Astrocyte (in vitro differentiated cells and primary cell): ENCODE measurements around the gene BSND. TPM values are rescaled to one million over a fixed set of nuclear protein-coding genes. Genes with fewer than 3 reads are reported as not detected.
"Not testable (repeated sequence)": the region's sequence is repeated elsewhere in the genome, so short reads cannot be mapped to it uniquely, and the experiment has no call there.

Experiments used
- DNase-seq: peaks from one replicate; pipeline ENCODE4 v3.0.0-alpha.2; 2010; ENCODE audit warnings: low read depth
- FAIRE-seq: peaks from 2 replicates; lab custom pipeline; 2011; peaks lifted over from hg19 to GRCh38; lab: Jason Lieb, UNC
- H2AFZ ChIP-seq: 2 replicates; pipeline ENCODE4 v1.6.0; 2012; ENCODE audit warnings: low read depth, low read length, inconsistent platforms
- H3K27ac ChIP-seq: 2 replicates; pipeline ENCODE4 v1.5.1; 2011; ENCODE audit warnings: low read depth, low read length, inconsistent platforms
- H3K27me3 ChIP-seq: 2 replicates; pipeline ENCODE4 v1.6.0; 2011; ENCODE audit warnings: low read length, inconsistent platforms; ENCODE audit not compliant: insufficient read depth
- H3K36me3 ChIP-seq: 2 replicates; pipeline ENCODE4 v1.5.1; 2011; ENCODE audit warnings: low read length, inconsistent platforms; ENCODE audit not compliant: insufficient read depth
- H3K4me1 ChIP-seq: 2 replicates; pipeline ENCODE4 v1.5.1; 2011; ENCODE audit warnings: low read length, inconsistent platforms; ENCODE audit not compliant: insufficient read depth
- H3K4me2 ChIP-seq: 2 replicates; pipeline ENCODE4 v1.6.0; 2012; ENCODE audit warnings: low read length, inconsistent platforms
- H3K4me3 ChIP-seq: 2 replicates; pipeline ENCODE4 v1.5.1; 2011; ENCODE audit warnings: low read depth, mild to moderate bottlenecking, low read length, inconsistent platforms; ENCODE audit not compliant: insufficient read depth
- H3K79me2 ChIP-seq: 2 replicates; pipeline ENCODE4 v1.6.0; 2012; ENCODE audit warnings: mild to moderate bottlenecking, low read length, inconsistent platforms; ENCODE audit not compliant: insufficient read depth
- H3K9ac ChIP-seq: 2 replicates; pipeline ENCODE4 v1.6.0; 2012; ENCODE audit warnings: mild to moderate bottlenecking, low read length, inconsistent platforms
- H3K9me3 ChIP-seq: 2 replicates; pipeline ENCODE4 v1.5.1; 2012; ENCODE audit warnings: low read depth, mild to moderate bottlenecking, low read length, inconsistent platforms; ENCODE audit not compliant: insufficient read depth
- H4K20me1 ChIP-seq: 2 replicates; pipeline ENCODE4 v1.6.0; 2012; ENCODE audit warnings: low read length, inconsistent platforms; ENCODE audit not compliant: insufficient read depth
- H3K27ac Mint-ChIP-seq: one replicate; pipeline ENCODE4 v1.8.0; 2021; ENCODE audit warnings: mild to moderate bottlenecking, mixed read lengths; ENCODE audit not compliant: unreplicated experiment
- H3K27me3 Mint-ChIP-seq: one replicate; pipeline ENCODE4 v1.8.0; 2021; ENCODE audit warnings: low read depth, mixed read lengths; ENCODE audit not compliant: unreplicated experiment
- H3K36me3 Mint-ChIP-seq: one replicate; pipeline ENCODE4 v1.8.0; 2021; ENCODE audit warnings: low read depth, mixed read lengths; ENCODE audit not compliant: unreplicated experiment
- H3K4me1 Mint-ChIP-seq: one replicate; pipeline ENCODE4 v1.8.0; 2021; ENCODE audit warnings: low read depth, mixed read lengths; ENCODE audit not compliant: unreplicated experiment
- H3K4me3 Mint-ChIP-seq: one replicate; pipeline ENCODE4 v1.8.0; 2021; ENCODE audit warnings: mild to moderate bottlenecking, moderate library complexity, mixed read lengths; ENCODE audit not compliant: unreplicated experiment
- H3K9me3 Mint-ChIP-seq: one replicate; pipeline ENCODE4 v1.8.0; 2021; ENCODE audit warnings: mild to moderate bottlenecking, mixed read lengths; ENCODE audit not compliant: unreplicated experiment
- CTCF ChIP-seq: IDR thresholded peaks from 2 replicates; pipeline ENCODE4 v1.5.1; 2011; ENCODE audit warnings: low read depth, mild to moderate bottlenecking, inconsistent platforms, low read length, moderate library complexity; ENCODE audit not compliant: insufficient read depth
- EZH2 ChIP-seq: IDR thresholded peaks from 2 replicates; pipeline ENCODE4 v1.6.1; 2012; ENCODE audit warnings: mild to moderate bottlenecking, low read length, inconsistent platforms; ENCODE audit not compliant: insufficient read depth
- total RNA-seq: library from RNA; stranded (reverse); gene quantifications from 2 replicates; pipeline ENCODE4 v1.2.1, GENCODE V29; 2021

The BSND gene
- total RNA-seq, 1 donor from 2014 or later: not detected

GRCh38 chr1:55018395-55018794 lies 19.7 kb downstream of the BSND start:
- H3K4me2 ChIP-seq: no peak overlapping the region
- peaks cover 27% of the 10 kb centered on the region for H3K27me3 ChIP-seq
- H3K4me1 Mint-ChIP-seq: no peaks in the 10 kb centered on the region

DNA sequence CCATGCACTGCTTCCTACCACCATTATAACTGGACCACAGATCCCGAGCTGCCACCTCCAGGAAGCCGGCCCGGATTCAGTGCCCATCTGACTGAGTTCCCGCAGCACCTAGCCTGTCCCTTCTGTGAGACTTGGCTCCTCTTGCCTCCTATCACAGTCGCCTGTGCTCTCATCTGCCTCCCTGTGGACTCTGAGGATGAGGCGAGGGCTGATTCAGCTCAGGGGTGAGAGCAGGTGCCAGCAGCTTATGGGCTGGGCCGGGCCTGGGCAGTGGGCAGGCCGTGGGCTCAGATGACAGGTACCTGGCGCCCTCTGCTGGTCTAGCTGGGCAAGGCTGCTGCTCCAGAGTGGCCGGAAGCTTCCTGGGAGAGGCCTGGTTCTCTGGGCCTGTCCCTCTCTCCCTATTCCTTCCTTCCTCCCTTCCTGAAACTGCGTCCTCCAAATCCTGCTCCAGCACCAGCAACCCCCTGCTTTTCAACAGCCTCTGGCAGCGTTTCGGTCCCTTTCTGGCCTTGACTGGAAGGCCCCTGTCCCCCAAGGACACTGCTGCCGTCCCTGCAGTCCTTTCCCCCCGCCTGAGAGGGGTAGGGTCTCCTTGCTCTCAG lies 23.3 kb downstream of the BSND start:
- H2AFZ ChIP-seq: peak overlapping the region; percentile 92
- TF ChIP-seq CTCF: peak; percentile 96
- no peak for TF ChIP-seq EZH2
- H3K4me1 ChIP-seq: no peaks in the 10 kb centered on the region
- H3K4me2 ChIP-seq: no peak overlapping the region
- H4K20me1 ChIP-seq: no peaks in the 10 kb centered on the region
- DNase-seq (peak; percentile 72), FAIRE-seq (peak; percentile 39)
- peak overlapping the region; percentile 3 for H3K27ac Mint-ChIP-seq
- no peaks in the 10 kb centered on the region for H3K36me3 Mint-ChIP-seq
- no peaks in the 10 kb centered on the region for H3K36me3 ChIP-seq
- H3K9ac ChIP-seq: no peak overlapping the region
- no peak overlapping the region for H3K4me3 Mint-ChIP-seq
- H3K9me3 Mint-ChIP-seq: peaks cover 2% of the 10 kb centered on the region
- H3K9me3 ChIP-seq: no peaks in the 10 kb centered on the region
- H3K4me1 Mint-ChIP-seq: peaks cover 8% of the 10 kb centered on the region
- H3K27ac ChIP-seq: no peak overlapping the region
- H3K4me3 ChIP-seq: no peak overlapping the region
- H3K79me2 ChIP-seq: no peaks in the 10 kb centered on the region
- peaks cover 9% of the 10 kb centered on the region for H3K27me3 ChIP-seq
- H3K27me3 Mint-ChIP-seq: peaks cover 15% of the 10 kb centered on the region

More at GRCh38 chr1:55018395-55018794, 19.7 kb downstream of the BSND start:
- Histone ChIP-seq H3K9me3 (no peaks in the 10 kb centered on the region), H3K4me3 (no peak overlapping the region), H3K79me2 (no peaks in the 10 kb centered on the region), H3K9ac (no peak overlapping the region), H3K4me1 (peaks cover 5% of the 10 kb centered on the region), H2AFZ (no peak overlapping the region), H3K27ac (no peak overlapping the region), H4K20me1 (no peaks in the 10 kb centered on the region), H3K36me3 (no peaks in the 10 kb centered on the region)
- Mint-ChIP-seq H3K36me3 (no peaks in the 10 kb centered on the region), H3K27me3 (peaks cover 36% of the 10 kb centered on the region), H3K9me3 (no peaks in the 10 kb centered on the region), H3K27ac (no peak overlapping the region), H3K4me3 (no peak overlapping the region)
- DNase-seq: no peak
- TF ChIP-seq EZH2: no peak
- no peak for FAIRE-seq

GRCh38 chr1:55024163-55024562 lies 25.4 kb downstream of the BSND start:
- H3K27me3 Mint-ChIP-seq, H3K36me3 ChIP-seq: not testable (repeated sequence)

GRCh38 chr1:55026682-55027081 lies 27.9 kb downstream of the BSND start:
- H3K4me3 ChIP-seq, H3K27me3 ChIP-seq, H3K9me3 ChIP-seq, H3K79me2 ChIP-seq, H2AFZ ChIP-seq, H3K27ac Mint-ChIP-seq, H3K9ac ChIP-seq, H3K27ac ChIP-seq, H4K20me1 ChIP-seq, H3K36me3 Mint-ChIP-seq, H3K4me1 ChIP-seq, FAIRE-seq, H3K4me2 ChIP-seq, H3K36me3 ChIP-seq, H3K4me3 Mint-ChIP-seq, DNase-seq: not testable (repeated sequence)
- Mint-ChIP-seq H3K27me3 (peaks cover 13% of the 10 kb centered on the region), H3K9me3 (peaks cover 16% of the 10 kb centered on the region), H3K4me1 (peaks cover 11% of the 10 kb centered on the region)

More at GRCh38 chr1:55024163-55024562, 25.4 kb downstream of the BSND start:
- not testable (repeated sequence) for H4K20me1 ChIP-seq, H3K79me2 ChIP-seq, H3K9ac ChIP-seq, H3K27ac ChIP-seq, H3K9me3 Mint-ChIP-seq, H3K27me3 ChIP-seq, H3K4me1 ChIP-seq, H2AFZ ChIP-seq, DNase-seq, H3K4me2 ChIP-seq, H3K9me3 ChIP-seq, H3K27ac Mint-ChIP-seq, FAIRE-seq, H3K4me3 ChIP-seq, H3K4me3 Mint-ChIP-seq, H3K36me3 Mint-ChIP-seq
- H3K4me1 Mint-ChIP-seq: peaks cover 11% of the 10 kb centered on the region

- H3K4me1 ChIP-seq, H3K4me2 ChIP-seq, DNase-seq, H3K27ac ChIP-seq, H4K20me1 ChIP-seq, H3K9me3 ChIP-seq, H3K27ac Mint-ChIP-seq, H3K36me3 ChIP-seq, H3K79me2 ChIP-seq, H2AFZ ChIP-seq, FAIRE-seq, H3K36me3 Mint-ChIP-seq, H3K9ac ChIP-seq, H3K4me3 Mint-ChIP-seq, H3K4me3 ChIP-seq: not testable (repeated sequence)
- H3K27me3 ChIP-seq: peaks cover 33% of the 10 kb centered on the region
- Mint-ChIP-seq H3K4me1 (peaks cover 11% of the 10 kb centered on the region), H3K9me3 (peaks cover 19% of the 10 kb centered on the region), H3K27me3 (peaks cover 26% of the 10 kb centered on the region)
These were observed 32.4 kb downstream of the BSND start for GRCh38 chr1:55031098-55031497.
